Hepatocyte (in vitro differentiated cells): ENCODE data around the gene SREK1. TPM values are rescaled to one million over a fixed set of nuclear protein-coding genes. Genes with fewer than 3 reads are reported as not detected.

ENCODE experiments used
- DNase-seq: peaks from one replicate; pipeline ENCODE4 v3.0.0-alpha.2; 2016; ENCODE audit warnings: low spot score
- H2AFZ ChIP-seq: fragments of 200-600 bp; sonication (generic); 2 replicates; pipeline ENCODE4 v1.6.0; 2016; ENCODE audit warnings: antibody characterized with exemption, mild to moderate bottlenecking
- H3K27ac ChIP-seq: fragments of 200-600 bp; sonication (generic); 2 replicates; pipeline ENCODE4 v1.5.1; 2016; ENCODE audit warnings: mild to moderate bottlenecking
- H3K27me3 ChIP-seq: fragments of 200-600 bp; sonication (generic); 2 replicates; pipeline ENCODE4 v1.6.1; 2016
- H3K36me3 ChIP-seq: fragments of 200-600 bp; sonication (generic); replicated peaks from 2 replicates; pipeline ENCODE4 v1.5.1; 2016; ENCODE audit warnings: low read depth; ENCODE audit not compliant: insufficient read depth
- H3K4me1 ChIP-seq: fragments of 200-600 bp; sonication (generic); 2 replicates; pipeline ENCODE4 v1.5.1; 2016; ENCODE audit warnings: mild to moderate bottlenecking, moderate library complexity; ENCODE audit not compliant: insufficient read depth
- H3K4me2 ChIP-seq: fragments of 200-600 bp; sonication (generic); 2 replicates; pipeline ENCODE4 v1.6.0; 2016
- H3K4me3 ChIP-seq: fragments of 200-600 bp; sonication (generic); 2 replicates; pipeline ENCODE4 v1.5.1; 2016; ENCODE audit warnings: mild to moderate bottlenecking
- H3K79me2 ChIP-seq: fragments of 200-600 bp; sonication (generic); 2 replicates; pipeline ENCODE4 v1.6.0; 2017; ENCODE audit warnings: mild to moderate bottlenecking
- H3K9me2 ChIP-seq: fragments of 200-600 bp; sonication (generic); replicated peaks from 2 replicates; pipeline ENCODE4 v1.6.0; 2017; ENCODE audit warnings: mild to moderate bottlenecking; ENCODE audit not compliant: insufficient read depth
- H3K9me3 ChIP-seq: fragments of 200-600 bp; sonication (generic); 2 replicates; pipeline ENCODE4 v1.5.1; 2016; ENCODE audit warnings: low read depth, mild to moderate bottlenecking
- H4K20me1 ChIP-seq: fragments of 200-600 bp; sonication (generic); 2 replicates; pipeline ENCODE4 v1.6.0; 2016; ENCODE audit warnings: mild to moderate bottlenecking; ENCODE audit not compliant: insufficient read depth, poor library complexity, severe bottlenecking
- CTCF ChIP-seq: fragments of 200-600 bp; sonication (generic); IDR thresholded peaks from 2 replicates; pipeline ENCODE4 v1.5.1; 2016; ENCODE audit warnings: antibody characterized with exemption, mild to moderate bottlenecking; ENCODE audit not compliant: poor library complexity
- EZH2 ChIP-seq: fragments of 200-600 bp; sonication (generic); IDR thresholded peaks from 2 replicates; pipeline ENCODE4 v1.6.1; 2016; ENCODE audit warnings: antibody characterized with exemption, mild to moderate bottlenecking, borderline replicate concordance
- EZH2phosphoT487 ChIP-seq: fragments of 200-600 bp; sonication (generic); IDR thresholded peaks from one replicate; pipeline ENCODE4 v1.6.1; 2018; ENCODE audit warnings: antibody characterized with exemption, mild to moderate bottlenecking, low read depth, moderate library complexity; ENCODE audit not compliant: unreplicated experiment, severe bottlenecking
- WGBS: methylation state at CpG from one replicate; pipeline ENCODE4 v1.1.6; 2016; ENCODE audit warnings: low lambda C conversion rate; ENCODE audit errors: missing lambda C conversion rate; 5-methylcytosine and 5-hydroxymethylcytosine counted together
- polyA plus RNA-seq: library from polyadenylated mRNA; unstranded; fragments of >200 nt; fragmentation: Nextera tagmentation; extraction: Ambion mirVana; gene quantifications from 2 replicates; pipeline ENCODE4 v1.2.1, GENCODE V29; 2016
- total RNA-seq: library from RNA; depleted of rRNA; stranded (reverse); fragments of >200 nt; gene quantifications from 2 replicates; pipeline ENCODE4 v1.2.3, GENCODE V29; 2014

SREK1 gene
- total and polyA plus RNA-seq, 2 experiments from 2014 or later = 54.1 to 91.9 TPM

- no peaks in the 10 kb centered on the region for H3K27me3 ChIP-seq
- TF ChIP-seq CTCF = no peak
- TF ChIP-seq EZH2 = no peak
- TF ChIP-seq EZH2phosphoT487 = no peak
- H3K4me3 ChIP-seq = no peak overlapping the region
- 73% methylated on average over 1 of the region's 1 CpG for WGBS
- H3K79me2 ChIP-seq = no peaks in the 10 kb centered on the region
- DNase-seq = no peak
- no peak overlapping the region for H3K27ac ChIP-seq
- no peak overlapping the region for H3K4me2 ChIP-seq
- H2AFZ ChIP-seq = no peak overlapping the region
- no peaks in the 10 kb centered on the region for H3K9me2 ChIP-seq
- no peaks in the 10 kb centered on the region for H3K36me3 ChIP-seq
- H3K9me3 ChIP-seq = no peaks in the 10 kb centered on the region
- H4K20me1 ChIP-seq = no peaks in the 10 kb centered on the region
- H3K4me1 ChIP-seq = peaks cover 3% of the 10 kb centered on the region
Observed at GRCh38 chr5:66138637-66139317, 5.3 kb upstream of the SREK1 start.

- Histone ChIP-seq H3K36me3 (no peaks in the 10 kb centered on the region), H3K4me1 (peaks cover 3% of the 10 kb centered on the region), H3K79me2 (no peaks in the 10 kb centered on the region), H3K9me2 (no peaks in the 10 kb centered on the region), H3K27me3 (no peaks in the 10 kb centered on the region), H4K20me1 (no peaks in the 10 kb centered on the region), H3K9me3 (no peaks in the 10 kb centered on the region), H3K4me2 (no peak overlapping the region), H2AFZ (no peak overlapping the region), H3K27ac (no peak overlapping the region), H3K4me3 (no peak overlapping the region)
- DNase-seq = no peak
- 100% methylated on average over 2 of the region's 2 CpGs for WGBS
- TF ChIP-seq EZH2phosphoT487 (no peak), CTCF (no peak), EZH2 (no peak)
Observed at GRCh38 chr5:66139318-66139712, 4.8 kb upstream of the SREK1 start.

- Histone ChIP-seq H3K4me3 (no peak overlapping the region), H3K79me2 (peaks cover 27% of the 10 kb centered on the region), H3K9me2 (no peaks in the 10 kb centered on the region), H4K20me1 (peaks cover 18% of the 10 kb centered on the region), H2AFZ (no peak overlapping the region), H3K4me2 (no peak overlapping the region), H3K27ac (no peak overlapping the region), H3K4me1 (peaks cover 18% of the 10 kb centered on the region), H3K27me3 (no peaks in the 10 kb centered on the region), H3K36me3 (no peaks in the 10 kb centered on the region), H3K9me3 (no peaks in the 10 kb centered on the region)
- 92% methylated on average over 2 of the region's 2 CpGs for WGBS
- no peak for TF ChIP-seq CTCF
- TF ChIP-seq EZH2 = no peak
- no peak for TF ChIP-seq EZH2phosphoT487
- no peak for DNase-seq
Observed at GRCh38 chr5:66142417-66142816, 1.7 kb upstream of the SREK1 start.
